ENCODE data around the gene THSD4. TPM values are rescaled to one million over a fixed set of nuclear protein-coding genes. Genes with fewer than 3 reads are reported as not detected.

Gene THSD4
- total and polyA plus RNA-seq, 2 of the 8 experiments (the other 6 are each of a cell fraction or from before 2014, with no cell fraction given) = 2.5 to 6.2 TPM

DNA sequence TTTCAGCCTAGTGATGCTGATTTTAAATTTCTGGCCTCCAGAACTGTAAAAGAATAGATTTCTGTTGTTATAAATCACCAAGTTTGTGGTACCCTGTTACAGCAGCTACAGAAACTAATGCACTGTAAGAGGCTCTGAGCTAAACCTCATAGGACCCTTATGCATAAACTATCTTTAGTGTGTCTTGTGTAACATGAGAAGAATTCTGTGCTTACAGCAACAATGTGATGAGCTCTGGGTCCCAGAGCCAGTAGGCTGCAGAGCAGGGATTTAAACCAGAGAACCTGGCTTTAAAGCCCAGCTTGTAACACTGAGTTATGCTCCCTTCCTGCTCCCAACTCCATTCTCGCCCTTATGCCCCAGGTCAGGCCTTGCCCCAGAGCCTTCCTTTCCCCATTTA lies 113.1 kb downstream of the THSD4 start:
- CTCF ChIA-PET (ENCODE audit: partially characterized antibody) = interaction anchor here (0.9 to 2.1 kb wide), 6 partner anchors 12 to 215 kb away, joined by 3 to 8 read pairs (median 4); no protein-coding TSS in a partner anchor
- Histone ChIP-seq H3K79me1 (ENCODE audit: low read depth, low read length) (no peaks in the 10 kb centered on the region), H3K4me2 (ENCODE audit: insufficient read depth in 1 of 2, low read depth in 2 of 2, low read length in 2 of 2) (no peak overlapping the region), H3K27me3 (replicated peaks in 1 of 4; ENCODE audit: control insufficient read depth in 3 of 4, extremely low read depth in 1 of 4, insufficient read depth in 3 of 4, low read length in 3 of 4) (no peaks in the 10 kb centered on the region), H2BK15ac (ENCODE audit: low read length) (no peak overlapping the region), H2BK20ac (ENCODE audit: low read length) (no peak overlapping the region), H3K56ac (replicated peaks; ENCODE audit: insufficient read length, low read depth, low read length) (no peak overlapping the region), H3K36me3 (ENCODE audit: control insufficient read depth in 2 of 4, insufficient read depth in 4 of 4, low read length in 3 of 4) (no peaks in the 10 kb centered on the region), H3K9ac (replicated peaks in 1 of 4; ENCODE audit: extremely low read depth in 1 of 4, low read depth in 3 of 4, low read length in 3 of 4) (no peak overlapping the region), H3K14ac (ENCODE audit: insufficient read length) (no peak overlapping the region), H3K23me2 (ENCODE audit: low read depth, low read length) (no peaks in the 10 kb centered on the region), H3K79me2 (ENCODE audit: control insufficient read depth in 1 of 2, insufficient read depth in 2 of 2, low read length in 2 of 2) (no peaks in the 10 kb centered on the region), H2AFZ (ENCODE audit: low read length) (no peak overlapping the region), H2BK5ac (ENCODE audit: low read depth, low read length) (no peak overlapping the region), H3K18ac (ENCODE audit: extremely low read depth, low read length) (no peak overlapping the region), H4K20me1 (replicated peaks in 1 of 2; ENCODE audit: control insufficient read depth in 1 of 2, insufficient read depth in 2 of 2, low read length in 2 of 2) (no peaks in the 10 kb centered on the region), H3K4ac (replicated peaks; ENCODE audit: insufficient read length, low read depth, low read length) (no peak overlapping the region), H4K8ac (ENCODE audit: extremely low read depth, insufficient read depth, low read length) (no peak overlapping the region), H2BK12ac (ENCODE audit: low read depth, low read length) (no peak overlapping the region), H2AK5ac (ENCODE audit: low read depth, low read length) (no peak overlapping the region), H3K4me1 (replicated peaks in 1 of 4; ENCODE audit: control insufficient read depth in 3 of 4, insufficient read depth in 4 of 4, low read length in 3 of 4) (peaks cover 0 to 6% (median 4%) of the 10 kb centered on the region in 4 experiments; a peak in 6 of 7 replicates), H3K9me3 (ENCODE audit: insufficient read depth in 2 of 2, low read depth in 1 of 2, low read length in 1 of 2) (no peaks in the 10 kb centered on the region), H4K91ac (replicated peaks; ENCODE audit: insufficient read length, low read length) (no peak overlapping the region), H4K5ac (ENCODE audit: insufficient read length, low read depth, low read length) (no peak overlapping the region), H3K4me3 (ENCODE audit: extremely low read depth in 1 of 4, insufficient read depth in 2 of 4, low read depth in 3 of 4, low read length in 4 of 4) (no peak overlapping the region), H3K27ac (ENCODE audit: low read depth, low read length) (no peak overlapping the region), H3K23ac (ENCODE audit: insufficient read length) (no peak overlapping the region), H2BK120ac (replicated peaks; ENCODE audit: low read depth, low read length) (no peak overlapping the region)
- WGBS, 2 experiments (ENCODE audit: extremely low coverage in 1 of 2, insufficient coverage in 1 of 2, insufficient read length in 1 of 2, insufficient replicate concordance in 2 of 2, low coverage in 1 of 2, low lambda C conversion rate in 2 of 2, missing lambda C conversion rate in 1 of 2) = 64% methylated on average over 1 of the region's 1 CpG; no CpG with 5 or more reads in 1 of the 2 experiments
- FAIRE-seq = no peak
- POLR2A ChIA-PET (ENCODE audit: partially characterized antibody) = interaction anchor here (1.1 to 1.4 kb wide), 2 partner anchors 11 to 24 kb away, joined by 4 read pairs; no protein-coding TSS in a partner anchor
- DNase-seq (ENCODE audit: low read depth in 1 of 2, low spot score in 2 of 2) = no peak
- TF ChIP-seq, protein P1, sequence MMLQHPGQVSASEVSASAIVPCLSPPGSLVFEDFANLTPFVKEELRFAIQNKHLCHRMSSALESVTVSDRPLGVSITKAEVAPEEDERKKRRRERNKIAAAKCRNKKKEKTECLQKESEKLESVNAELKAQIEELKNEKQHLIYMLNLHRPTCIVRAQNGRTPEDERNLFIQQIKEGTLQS (IDR thresholded peaks at IDR 0.05; ENCODE audit: insufficient read depth, low read depth, low read length) = no peak
- no peak for TF ChIP-seq CHD1 (IDR thresholded peaks at IDR 0.05; ENCODE audit: low read depth, low read length)
- no peak for TF ChIP-seq RNF2 (IDR thresholded peaks at IDR 0.05; ENCODE audit: borderline replicate concordance, low read depth, low read length, missing control alignments, poor library complexity, severe bottlenecking)
- TF ChIP-seq NANOG (IDR thresholded peaks at IDR 0.05; ENCODE audit: insufficient read depth, low read depth, low read length, poor library complexity, severe bottlenecking) = no peak
- TF ChIP-seq BRCA1 (IDR thresholded peaks at IDR 0.05; ENCODE audit: low read depth, low read length) = no peak
- TF ChIP-seq SRF (IDR thresholded peaks at IDR 0.05; ENCODE audit: low read depth, low read length) = no peak
- no peak for TF ChIP-seq JUN (IDR thresholded peaks at IDR 0.05; ENCODE audit: low read depth, low read length)
- no peak for TF ChIP-seq POLR2AphosphoS5 (IDR thresholded peaks at IDR 0.05; ENCODE audit: low read depth, low read length)
- no peak for TF ChIP-seq KDM5A (IDR thresholded peaks at IDR 0.05; ENCODE audit: low read length)
- TF ChIP-seq, protein P2, sequence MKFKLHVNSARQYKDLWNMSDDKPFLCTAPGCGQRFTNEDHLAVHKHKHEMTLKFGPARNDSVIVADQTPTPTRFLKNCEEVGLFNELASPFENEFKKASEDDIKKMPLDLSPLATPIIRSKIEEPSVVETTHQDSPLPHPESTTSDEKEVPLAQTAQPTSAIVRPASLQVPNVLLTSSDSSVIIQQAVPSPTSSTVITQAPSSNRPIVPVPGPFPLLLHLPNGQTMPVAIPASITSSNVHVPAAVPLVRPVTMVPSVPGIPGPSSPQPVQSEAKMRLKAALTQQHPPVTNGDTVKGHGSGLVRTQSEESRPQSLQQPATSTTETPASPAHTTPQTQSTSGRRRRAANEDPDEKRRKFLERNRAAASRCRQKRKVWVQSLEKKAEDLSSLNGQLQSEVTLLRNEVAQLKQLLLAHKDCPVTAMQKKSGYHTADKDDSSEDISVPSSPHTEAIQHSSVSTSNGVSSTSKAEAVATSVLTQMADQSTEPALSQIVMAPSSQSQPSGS (IDR thresholded peaks at IDR 0.05; ENCODE audit: low read length) = no peak
- TF ChIP-seq RAD21 (IDR thresholded peaks at IDR 0.05 in 1 of 2, conservative IDR thresholded peaks at IDR 0.05 in 1 of 2; ENCODE audit: low read depth in 2 of 2, low read length in 2 of 2) = no peak

Data from H1 (cell line).